ENCODE measurements around the gene CPOX.

Gene CPOX

DNA sequence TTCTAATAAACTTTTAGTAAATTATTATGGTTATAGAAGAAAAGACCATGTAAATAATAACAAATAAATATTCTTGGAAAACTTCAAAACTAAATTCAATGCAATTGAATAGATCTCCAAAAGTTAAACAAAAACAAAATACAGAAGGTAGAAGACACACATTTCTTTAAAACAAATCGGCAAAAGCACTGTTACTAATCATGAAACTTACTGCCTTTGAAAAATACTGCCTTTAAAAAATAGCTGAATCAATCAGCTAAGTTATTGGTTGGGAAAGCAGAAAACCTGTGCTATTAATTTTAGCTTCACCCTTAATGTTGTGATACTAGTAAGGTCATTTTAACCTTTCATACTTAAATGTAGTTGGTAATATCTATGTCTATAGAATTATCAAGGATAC lies 58.7 kb downstream of the CPOX start:
- DNase-seq (ENCODE audit: low read depth) = no peak

DNA sequence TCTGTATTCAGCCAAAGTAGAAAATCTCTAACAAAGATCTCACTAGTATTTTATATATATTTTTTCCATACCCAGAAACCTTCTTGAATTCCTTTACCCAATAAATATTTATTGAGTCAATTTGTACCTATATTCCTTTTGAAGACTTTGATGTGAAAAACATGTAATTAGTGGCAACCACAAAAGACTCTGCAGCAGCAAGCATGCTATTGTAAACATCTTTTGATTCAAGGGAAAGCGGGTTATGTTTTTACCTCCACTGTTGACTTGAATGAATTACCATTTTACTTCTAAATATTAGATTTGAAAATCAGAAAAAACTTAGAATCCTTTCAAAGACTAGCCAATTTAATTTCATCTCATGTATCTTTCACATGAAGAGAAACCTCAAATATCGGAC lies 59.2 kb downstream of the CPOX start:
- DNase-seq (ENCODE audit: low read depth) = no peak

DNA sequence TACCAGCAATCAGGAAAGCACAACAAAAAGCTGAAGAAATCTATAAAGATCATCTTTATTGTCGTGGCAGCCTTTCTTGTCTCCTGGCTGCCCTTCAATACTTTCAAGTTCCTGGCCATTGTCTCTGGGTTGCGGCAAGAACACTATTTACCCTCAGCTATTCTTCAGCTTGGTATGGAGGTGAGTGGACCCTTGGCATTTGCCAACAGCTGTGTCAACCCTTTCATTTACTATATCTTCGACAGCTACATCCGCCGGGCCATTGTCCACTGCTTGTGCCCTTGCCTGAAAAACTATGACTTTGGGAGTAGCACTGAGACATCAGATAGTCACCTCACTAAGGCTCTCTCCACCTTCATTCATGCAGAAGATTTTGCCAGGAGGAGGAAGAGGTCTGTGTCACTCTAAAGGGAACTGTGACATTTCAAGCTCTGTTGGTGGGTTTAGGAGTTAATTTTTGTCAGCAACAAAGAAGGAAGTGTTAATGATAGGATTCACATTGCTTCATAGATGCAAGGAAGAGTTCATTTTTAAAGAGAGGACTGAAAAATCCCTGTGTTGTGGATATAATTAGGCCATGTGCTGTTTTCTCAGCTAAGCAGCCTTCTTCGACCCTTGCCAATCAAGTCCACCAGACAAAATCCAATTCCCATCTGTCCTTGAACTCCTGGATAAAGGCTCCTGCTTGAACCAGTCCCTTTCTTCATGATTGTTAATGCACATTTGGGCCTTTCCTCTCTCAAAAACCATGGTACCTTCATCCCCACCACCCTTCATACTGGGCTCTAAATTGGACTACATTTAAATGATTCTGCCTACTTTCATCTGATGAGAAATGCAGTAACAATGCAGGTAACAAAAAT lies 60.5 kb downstream of the CPOX start:
- no peak for DNase-seq (ENCODE audit: low read depth)

DNA sequence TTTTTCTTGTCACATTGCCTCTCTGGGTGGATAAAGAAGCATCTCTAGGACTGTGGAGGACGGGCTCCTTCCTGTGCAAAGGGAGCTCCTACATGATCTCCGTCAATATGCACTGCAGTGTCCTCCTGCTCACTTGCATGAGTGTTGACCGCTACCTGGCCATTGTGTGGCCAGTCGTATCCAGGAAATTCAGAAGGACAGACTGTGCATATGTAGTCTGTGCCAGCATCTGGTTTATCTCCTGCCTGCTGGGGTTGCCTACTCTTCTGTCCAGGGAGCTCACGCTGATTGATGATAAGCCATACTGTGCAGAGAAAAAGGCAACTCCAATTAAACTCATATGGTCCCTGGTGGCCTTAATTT lies 61.2 kb downstream of the CPOX start:
- DNase-seq (ENCODE audit: low read depth) = no peak

- DNase-seq (ENCODE audit: low read depth) = no peak
These were observed 61.7 kb downstream of the CPOX start, which contains the start of gene GPR15 for GRCh38 chr3:98531622-98532274. Gene GPR15, plus strand, starts transcription at chr3:98531978. Its CDS starts 56 bp downstream, at chr3:98532034.

- DNase-seq (ENCODE audit: low read depth) = no peak
These were observed 62.7 kb downstream of the CPOX start for GRCh38 chr3:98530676-98531075.

- DNase-seq (ENCODE audit: low read depth) = no peak
These were observed 63.5 kb downstream of the CPOX start for GRCh38 chr3:98529856-98530459.
